Activated CD4-positive, CD25-positive, alpha-beta regulatory T cell treated with anti-CD3 and anti-CD28 coated beads, Interleukin-2, amount 50 U/mL, for 72 hours (primary cell): ENCODE measurements around the gene CABLES2.

Experiments
- DNase-seq: peaks from one replicate; pipeline ENCODE4 v3.0.0; 2021

CABLES2 gene

DNA sequence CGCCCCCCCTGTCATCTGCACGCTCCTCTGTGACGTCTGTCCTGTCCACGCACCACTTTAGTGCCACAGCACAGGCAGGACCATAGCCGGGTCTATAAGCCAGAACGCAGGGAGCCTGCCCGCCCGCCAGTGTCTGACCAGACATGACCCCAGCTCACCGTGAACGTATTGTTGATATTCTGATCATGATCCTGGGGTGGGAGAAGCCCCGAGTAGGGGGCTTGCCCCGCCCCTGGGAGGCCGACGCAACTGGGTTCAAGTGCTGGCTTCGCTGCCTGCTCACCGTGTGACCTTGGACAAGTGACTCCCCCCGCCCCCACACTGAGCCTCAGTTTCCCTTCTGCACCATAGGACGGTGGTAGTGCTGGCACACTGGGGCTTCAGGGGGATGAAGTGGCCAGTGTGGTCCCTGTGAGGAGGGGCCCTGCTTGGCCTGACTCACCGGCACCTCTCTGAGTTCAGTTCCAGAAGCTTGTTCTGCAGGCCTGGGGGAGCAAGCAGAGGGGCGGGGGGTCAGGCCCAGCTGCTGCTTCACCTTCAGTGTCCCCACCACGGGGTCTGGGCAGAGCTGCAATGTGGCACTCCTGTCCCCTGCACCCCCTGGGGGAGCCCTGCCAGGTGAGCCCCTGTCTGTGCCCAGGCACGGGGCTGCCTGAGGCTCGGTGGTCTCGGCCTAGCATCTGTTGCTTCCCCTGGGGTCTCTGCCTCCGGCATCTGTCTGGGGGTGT lies 11.1 kb upstream of the CABLES2 start:
- DNase-seq: no peak

DNA sequence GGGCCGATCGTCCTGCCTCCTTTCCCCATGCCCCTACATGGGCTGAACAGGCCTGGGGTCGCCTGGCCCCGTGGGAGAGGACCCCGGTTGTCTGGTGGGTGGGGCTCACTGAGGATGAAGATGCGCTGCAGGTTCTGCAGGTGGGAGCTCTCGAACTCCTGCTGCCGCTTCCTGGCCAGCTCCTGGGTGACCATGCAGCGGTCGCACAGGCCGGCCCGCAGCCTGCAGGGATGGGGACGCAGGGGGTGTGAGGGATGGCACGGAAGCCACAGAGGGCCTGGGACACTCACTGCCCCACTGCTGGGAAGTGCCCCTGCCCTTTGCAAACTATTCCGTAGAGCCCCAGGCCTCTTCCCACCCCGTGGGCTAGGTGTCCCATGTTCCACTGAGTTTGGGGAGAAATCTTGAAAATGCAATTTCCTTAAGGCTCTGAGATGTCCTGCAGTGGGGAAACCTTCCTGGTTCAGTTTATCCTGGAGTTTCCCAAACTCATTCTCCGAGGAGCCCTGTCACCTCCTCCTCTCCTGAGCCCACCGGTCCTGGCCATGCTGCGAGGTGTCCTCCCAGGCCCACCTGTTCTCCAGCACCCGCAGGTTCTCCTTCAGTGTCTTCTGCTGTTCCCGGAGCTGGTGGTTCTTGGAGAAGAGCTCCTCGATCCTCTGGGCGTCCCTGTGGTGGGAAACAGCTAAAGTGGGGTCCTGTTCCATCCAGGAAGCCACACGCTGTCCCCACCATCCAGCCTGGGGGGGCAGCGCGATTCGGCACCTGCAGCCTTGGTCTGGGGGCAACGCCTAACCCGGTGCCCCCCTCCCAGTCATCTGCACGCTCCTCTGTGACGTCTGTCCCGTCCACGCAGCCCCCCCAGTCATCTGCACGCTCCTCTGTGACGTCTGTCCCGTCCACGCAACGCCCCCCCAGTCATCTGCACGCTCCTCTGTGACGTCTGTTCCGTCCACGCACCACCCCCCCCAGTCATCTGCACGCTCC lies 9.9 kb upstream of the CABLES2 start:
- DNase-seq: no peak

DNA sequence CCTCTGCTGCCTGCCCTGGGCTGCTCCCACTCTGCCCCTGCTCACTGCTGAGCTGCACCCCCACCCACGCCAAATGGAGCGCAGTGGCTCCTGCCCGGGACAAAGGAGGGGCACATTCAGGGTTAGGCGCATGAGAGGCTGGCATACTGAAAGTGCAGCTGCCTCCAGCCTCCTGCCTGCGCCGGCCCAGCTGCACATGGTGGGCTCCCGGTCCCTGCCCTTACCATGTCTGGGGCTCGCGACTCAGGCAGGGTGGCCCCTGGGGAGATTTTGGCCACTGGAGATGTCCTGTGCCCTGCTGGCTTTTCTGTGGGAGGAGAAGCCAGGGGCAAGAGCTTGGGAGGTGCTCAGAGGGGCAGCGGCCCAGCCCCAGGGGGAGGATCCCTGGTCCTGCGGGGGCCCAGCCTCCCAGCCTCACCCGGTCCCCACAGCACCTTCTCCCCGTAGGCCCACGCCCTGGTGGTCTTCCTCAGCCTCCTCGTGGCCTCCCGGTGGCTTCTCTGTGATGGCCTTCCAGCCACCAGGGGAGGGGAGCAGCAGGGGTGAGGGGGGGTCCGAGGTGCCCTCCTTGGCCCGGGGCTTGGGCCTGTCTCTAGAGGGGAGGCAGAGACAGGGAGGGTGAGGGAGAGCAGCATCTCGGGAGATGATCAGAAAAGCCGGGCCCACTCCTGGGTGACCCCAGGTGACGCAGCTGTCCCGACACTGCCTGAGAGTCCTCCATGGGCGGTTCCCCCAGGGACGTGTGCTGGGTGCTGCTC lies 8.4 kb upstream of the CABLES2 start:
- DNase-seq: no peak

DNA sequence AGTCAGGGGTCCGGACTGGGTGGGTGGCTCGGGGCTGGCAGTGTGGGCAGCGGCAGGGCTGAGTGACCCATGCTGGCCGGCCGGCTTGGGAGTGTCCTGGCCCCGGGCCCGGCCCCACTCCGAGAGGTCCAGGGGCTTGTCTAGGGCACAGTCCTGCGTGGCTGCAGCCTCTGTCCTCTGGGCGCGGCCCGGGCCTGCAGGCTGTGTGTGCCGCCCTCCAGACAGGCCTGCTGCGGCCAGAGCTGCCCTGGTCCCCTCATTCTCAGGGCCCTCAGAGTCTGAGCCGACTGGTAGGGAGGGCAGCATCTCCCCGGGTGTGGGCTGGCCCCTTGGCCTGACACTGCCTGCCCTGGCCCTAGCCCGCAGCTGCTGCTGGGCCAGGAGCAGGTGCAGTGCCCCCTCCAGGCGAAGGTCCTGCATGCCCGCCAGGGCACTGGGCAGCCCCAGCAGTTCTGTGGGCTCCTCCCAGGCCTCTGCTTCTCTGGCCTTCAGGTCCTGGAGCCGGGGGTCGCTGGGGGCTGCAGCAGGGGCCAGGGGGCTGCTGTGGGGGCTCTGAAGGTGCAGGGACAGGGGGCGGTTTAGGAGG lies 6.9 kb upstream of the CABLES2 start:
- DNase-seq: no peak

DNA sequence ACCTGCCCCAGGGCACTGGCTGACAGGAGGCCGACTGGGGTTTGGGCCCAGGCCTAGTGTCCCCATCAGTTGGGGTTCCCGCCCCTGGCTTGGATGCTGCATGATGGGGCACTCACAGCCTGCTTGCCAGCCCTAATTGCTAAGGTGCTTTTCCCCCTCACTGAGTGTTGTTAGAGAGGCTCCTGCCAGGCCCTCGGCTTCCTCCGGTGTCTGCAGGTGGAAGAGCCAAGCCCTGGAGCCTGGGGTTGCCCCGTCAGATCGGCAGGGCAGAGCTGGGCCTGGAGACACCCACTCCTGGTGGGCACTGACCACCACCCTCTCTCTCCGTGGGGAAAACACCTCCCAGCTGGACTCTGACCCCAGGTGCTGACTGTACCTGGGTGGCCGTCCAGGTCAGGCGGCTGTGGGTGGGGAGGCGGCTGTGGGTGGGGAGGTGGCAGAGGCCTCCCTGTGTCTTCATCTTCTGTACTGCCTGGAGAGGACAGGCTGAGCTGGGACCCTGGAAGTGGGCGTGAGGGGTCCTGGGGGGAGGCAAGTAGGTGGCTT lies 6.0 kb upstream of the CABLES2 start:
- DNase-seq: no peak

DNA sequence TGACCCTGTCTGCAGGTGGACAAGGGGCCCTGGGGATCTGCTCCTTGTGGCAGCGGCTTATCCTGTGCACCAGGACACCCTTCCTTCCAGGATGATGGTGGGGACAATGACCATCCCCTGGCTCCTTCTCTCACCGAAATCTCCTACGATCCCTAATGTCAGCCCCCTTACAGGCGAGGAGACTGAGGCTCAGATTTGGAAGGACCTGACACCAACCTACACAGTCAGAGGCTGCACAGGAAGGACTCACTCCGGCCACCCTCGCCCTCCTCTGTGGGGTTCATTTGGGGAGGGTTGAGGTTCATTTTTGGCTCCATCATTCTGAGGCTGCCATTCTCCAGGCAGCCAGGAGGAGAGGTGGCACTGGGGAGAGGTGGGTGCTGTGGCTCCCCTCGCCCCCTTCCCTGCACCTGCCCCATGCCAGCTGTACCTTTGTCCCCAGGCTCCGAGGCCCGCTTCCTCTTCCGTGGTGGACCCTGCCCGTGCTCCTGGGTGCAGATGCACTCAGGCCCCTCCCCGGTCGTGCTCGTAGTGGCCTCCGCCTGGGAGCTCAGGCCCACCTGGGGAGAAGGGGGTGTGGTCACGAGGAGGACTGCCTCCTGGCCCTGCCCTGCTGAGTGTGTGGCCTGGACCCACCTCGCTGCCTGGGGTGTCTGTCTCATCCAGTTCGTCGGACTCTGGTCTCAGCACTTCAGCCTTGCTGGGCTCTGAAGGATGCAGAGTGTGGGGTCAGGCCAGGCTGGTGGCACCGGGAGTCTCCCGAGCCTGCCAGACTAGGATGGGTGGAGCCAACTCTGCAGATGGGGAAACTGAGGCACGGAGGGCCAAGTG lies 5.3 kb upstream of the CABLES2 start:
- no peak for DNase-seq

DNA sequence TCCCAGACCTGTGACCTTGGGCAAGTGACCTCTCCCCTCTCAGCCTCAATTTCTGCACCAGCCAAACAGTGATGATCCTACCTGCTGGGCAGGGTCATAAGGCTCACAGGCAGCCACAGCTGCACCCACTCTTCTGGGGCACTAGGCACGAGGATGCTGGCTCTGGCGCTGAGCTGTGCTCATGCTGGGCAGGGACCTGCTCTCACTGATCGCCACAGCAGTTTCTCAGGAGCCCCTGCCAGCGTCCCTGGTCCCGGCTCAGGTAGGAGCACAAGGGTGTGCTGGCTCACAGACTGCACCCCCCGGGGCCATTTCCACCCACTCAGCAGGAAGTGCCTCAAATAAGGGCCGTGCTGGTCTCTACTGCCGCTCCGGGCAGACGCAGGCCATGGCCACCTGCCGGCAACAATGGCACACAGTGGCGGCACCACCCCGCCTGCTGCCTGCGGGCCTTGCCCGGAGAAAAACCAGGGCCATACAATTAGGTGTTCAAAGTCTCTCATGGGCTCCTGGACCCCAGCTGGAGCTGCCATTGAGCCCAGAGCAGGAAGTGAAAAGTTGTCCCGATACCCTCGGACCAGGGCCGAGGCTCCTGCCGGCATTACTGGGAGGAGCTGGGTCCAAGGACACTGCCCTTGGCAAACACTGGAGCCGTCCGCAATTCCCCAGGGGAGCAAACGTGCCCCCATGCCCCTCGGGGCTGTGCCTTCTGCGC lies 4.6 kb upstream of the CABLES2 start:
- no peak for DNase-seq

DNA sequence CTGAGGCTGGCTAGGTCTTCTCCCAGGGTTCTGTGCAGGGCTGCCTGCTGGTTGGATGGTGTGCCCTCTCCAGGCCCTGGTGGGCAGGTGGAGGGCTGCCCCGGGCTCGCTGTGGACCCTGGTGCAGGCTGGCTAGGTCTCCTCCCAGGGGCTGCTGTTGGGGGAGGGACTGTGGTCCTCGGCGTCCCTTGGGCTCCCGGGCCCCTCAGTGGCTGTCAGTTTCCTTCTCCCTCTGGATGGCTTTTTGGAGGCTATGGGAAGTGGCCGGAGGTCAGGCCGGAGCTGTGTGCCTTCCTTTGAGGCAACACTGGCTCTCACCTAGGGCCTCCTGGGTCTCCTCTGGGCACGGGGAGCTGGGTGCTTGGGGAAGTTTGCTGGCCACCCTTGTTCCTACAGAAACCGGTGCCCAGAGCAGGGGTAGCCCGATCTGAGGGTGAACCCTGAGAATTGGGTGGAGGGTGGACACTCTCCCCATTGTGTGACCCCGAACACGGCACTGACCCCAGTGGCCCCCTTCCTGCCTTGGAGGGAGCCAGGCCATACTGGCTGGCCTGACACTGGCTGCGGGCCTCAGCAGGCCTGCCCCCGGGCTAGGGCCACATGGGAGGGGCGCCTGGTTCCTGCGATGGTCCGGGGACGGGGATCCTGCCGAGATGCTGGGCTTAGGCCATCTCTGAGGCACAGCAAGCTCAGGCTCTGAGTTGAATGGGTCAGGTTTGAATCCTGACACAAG lies 3.8 kb upstream of the CABLES2 start:
- no peak for DNase-seq

DNA sequence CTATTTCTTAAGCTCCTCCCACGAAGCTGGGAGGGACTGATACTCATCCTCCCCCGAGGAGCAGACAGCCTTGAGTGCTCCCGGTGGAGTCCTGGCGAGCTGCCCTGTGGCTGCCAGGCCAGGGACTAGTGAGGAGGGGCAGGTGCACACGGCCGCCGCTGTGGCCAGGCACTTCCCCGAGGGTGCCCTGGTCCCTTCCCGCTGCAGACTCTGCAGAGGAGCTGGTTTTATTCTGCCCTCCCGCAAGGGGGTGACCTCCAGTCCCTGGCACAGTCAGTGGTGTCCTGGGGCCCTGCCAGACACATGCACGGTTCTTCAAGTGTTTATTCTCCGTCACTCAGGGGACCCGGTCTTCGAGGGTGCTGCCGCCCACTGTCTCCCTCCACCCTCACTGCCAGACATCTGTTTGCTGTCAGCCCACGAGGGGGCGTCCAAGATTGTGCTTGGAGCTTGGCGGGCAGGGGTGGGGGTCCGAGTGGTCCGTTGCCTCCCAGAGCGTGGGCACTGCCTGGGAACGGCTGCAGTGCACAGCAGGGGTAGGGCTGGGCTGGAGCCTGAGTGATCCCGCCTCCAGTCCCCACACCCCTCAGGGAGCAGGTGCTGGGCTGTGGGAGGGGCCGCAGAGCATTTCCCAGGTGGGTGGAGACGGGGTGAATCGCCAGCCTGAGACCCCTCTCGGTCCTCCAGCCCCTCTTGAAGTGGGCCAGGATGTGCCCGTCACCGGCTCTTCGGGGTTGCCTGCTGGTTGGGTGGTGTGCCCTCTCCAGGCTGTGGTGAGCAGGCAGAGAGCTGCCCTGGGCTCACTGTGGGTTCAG lies 3.1 kb upstream of the CABLES2 start:
- no peak for DNase-seq

DNA sequence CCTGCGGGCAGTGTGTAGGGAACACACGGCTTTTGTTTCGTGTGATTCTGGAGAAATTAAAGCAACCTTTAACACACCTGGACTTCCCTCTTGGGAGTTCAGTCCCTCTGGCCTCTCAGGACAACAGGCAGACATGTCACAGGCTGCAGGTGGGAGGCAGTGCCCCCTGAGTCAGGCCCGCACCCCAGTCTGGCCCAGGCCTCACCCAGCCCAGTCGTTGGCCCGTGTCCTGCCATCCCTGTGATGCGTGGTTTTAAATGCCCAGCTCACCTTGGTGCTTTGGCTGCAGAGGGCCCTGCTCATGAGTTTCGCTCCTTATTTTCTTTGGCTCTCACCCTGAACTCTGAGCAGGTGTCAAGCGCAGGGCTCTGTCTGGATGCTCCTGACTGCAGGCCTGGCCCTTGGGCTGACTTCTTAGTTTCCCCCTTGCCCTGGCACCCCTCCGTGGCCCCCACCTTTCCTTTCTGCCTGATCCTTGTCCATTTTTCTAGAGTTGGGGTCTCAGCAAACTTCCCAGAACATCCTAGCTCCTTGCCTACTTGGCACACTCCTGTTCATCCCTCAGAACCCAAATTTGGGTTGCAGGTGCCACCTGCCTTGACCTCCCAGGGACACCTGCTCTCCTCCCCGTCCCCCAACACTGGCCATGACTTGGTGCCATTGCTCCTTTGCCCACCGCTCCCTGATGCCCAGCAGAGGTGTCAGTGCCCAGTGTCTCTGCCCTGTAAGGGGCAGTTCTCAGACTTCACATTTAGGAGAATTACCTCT lies 2.2 kb upstream of the CABLES2 start:
- no peak for DNase-seq

DNA sequence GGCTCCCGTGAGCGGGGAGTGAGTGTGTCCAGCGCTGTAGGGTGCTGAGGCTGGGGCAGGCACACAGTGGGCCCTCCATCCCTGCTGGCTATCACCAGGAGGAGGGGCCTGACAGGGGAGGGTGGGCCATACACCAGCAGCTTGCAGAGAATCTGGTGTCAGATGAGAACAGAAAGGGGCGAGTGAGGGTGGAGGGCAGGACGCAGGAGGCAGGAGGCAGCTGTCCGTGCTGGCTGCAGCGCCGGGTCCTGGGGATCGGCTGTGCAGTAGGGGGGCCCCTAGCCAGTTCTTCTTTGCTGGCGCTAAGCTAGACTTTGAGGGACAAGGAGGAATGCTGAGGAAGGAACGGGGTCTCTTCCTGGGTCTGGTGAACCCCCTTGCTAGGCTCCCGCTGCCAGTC lies 1.6 kb upstream of the CABLES2 start:
- DNase-seq: no peak

DNA sequence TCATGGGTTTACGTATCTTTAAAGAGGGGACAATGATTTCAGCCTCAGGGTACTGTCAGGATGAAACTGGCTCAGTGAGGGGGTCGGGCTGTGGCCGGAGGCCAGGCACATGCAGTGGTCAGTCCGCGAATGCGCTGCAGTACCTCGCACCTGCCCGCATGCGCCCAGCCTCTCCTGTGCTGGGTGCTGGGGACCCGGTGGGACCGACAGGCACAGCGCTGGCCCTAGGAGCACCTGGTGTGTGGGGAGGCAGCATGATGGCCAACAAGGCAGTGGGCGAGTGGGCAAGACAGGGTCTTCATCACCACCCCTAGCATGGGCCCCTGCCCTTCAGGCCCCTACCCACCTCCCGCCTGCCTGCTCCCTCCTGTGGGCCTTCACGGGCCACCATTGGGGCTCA lies 970 bp upstream of the CABLES2 start:
- no peak for DNase-seq

DNA sequence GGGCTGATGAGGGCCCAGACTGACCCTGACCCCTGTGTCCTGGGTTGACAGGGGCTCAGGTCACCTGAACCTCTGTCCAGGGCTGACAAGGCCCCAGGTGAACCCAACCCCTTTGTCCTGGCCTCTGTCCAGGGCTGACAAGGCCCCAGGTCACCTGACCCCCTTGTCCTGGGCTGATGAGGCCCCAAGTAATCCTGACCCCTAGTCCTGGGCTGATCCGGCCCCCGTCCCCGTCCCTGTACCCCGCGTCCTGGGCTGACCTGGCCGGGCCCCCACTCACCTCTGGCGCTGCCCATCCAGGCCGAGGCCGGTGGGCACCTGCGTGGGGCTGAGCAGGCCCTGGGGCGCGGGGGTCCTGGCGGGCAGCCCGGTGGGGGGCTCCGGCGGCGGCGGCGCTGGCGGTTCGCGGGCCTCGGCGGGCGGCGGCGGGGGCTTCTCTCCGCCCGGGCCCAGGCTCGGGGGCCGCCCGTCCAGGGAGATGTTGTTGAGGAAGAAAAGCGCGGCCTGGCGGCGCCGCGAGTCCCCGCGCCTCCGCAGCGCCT lies 379 bp downstream of the CABLES2 start:
- DNase-seq: no peak

DNA sequence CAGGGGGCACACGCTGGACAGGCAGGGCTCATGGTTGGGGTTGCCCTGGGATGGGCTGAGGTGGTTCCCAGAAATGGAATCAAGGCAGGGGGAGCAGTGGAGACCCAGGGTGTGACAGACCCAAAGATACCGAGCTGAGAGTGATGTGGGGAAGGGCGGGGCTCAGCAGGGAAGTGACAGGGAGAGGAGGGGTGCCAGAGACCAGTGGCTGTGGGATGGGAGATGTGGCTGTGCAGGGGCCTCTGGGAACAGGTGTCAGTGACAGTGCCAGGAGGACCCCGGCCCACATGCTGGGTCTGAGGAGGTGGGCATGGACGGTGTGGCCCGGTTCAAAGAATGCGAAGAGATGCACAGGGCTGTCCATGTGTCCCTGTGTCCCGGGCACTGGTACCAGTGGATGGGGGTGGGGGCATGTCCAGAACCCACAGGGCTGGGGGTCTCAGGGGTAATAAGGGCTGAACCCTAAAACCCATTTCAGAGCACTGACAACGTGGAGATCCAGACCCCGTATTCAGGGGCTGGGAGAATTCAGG lies 1.0 kb downstream of the CABLES2 start:
- DNase-seq: no peak

DNA sequence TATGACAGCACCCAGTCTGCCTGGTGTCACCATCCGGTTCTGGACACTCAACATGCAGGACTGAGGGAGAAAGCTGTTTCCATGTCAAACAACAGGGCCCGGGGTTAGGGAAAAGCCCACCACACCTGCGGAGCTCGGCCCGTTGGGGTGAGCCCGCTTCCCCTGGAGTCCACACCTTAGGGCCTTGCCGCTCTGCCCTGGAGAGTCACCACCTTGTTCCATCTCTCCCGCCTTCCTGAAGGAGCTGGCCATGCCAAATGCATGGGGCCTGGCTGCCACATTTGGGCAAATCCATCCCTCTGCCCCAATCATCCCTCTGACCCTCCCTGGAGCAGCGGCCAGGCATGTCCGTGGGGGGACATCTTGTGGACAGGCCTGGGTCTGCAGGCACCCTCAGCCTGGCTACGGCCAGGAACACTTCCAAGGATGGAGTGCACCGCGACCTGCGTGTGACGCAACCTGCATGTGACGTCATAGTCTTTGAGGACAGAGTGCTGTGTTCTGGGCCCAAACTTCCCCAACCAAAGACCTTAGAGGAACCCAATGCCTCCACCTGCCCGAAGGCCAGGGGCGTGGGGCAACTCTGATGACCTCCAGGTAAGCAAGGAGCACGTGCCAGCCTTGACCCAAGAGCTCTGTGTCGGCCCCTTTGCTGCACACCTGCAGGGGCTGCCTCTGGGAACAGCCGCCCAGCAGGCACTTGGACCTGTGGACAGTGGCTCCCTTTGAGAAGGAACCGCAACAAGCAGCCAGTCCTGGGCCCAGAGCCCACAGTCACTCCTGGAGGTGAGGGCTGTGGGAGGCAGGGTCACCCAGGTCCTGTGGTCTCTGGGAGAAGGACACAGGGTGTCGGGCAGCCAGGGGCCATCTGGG lies 1.7 kb downstream of the CABLES2 start:
- no peak for DNase-seq

DNA sequence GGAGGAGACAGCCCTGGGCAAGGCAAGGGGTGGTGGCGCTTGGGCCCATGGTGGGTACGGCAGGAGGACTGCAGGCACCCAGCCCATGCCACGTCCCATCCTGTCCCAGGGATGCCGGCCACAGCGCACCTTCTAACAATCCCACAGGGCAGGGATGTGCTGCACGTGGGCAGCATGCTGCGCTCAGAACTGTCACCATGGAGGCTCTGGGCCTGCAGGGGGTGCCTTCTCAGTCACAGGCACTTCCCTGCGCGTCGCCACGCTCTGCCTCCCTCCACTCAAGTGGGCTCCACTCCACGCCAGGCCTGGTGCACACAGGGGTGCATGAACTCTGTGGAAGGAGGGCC lies 2.4 kb downstream of the CABLES2 start:
- no peak for DNase-seq

DNA sequence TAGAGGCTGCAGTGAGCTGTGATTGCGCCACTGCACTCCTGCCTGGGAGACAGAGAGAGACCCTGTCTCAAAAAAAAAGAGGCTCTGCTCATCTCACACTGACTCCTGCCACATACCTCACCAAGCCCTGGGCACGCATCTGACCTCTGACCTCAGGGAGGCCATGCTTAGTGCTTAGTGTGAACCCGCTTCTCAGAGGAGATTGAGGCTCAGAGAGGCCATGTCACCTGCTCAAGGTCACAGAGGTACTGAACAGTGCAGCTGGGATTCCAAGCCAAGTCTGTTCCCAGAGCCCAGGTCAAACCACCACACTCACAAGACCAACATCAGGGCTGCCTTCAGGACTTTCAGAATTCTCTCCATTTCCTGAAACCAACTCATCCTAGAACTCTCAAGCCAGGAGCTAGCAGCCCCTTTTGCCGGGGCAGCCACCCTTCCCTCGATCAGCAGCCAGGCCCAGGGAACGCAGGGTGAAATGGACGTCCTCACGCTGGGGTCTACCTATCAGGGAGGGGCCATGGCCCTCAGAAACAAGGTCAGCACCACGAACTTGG lies 2.9 kb downstream of the CABLES2 start:
- no peak for DNase-seq
